Mammary epithelial cell (primary cell): ENCODE results near the gene NUFIP1.

Experiments
- CTCF ChIP-seq, 2 donors: IDR thresholded peaks in 1 of 2; conservative IDR thresholded peaks in 1 of 2; 2 replicates each; pipeline ENCODE4 v1.5.1; 2011 to 2012; ENCODE audit warnings: inconsistent platforms in 2 of 2, low read length in 2 of 2, mild to moderate bottlenecking in 2 of 2, control low read depth in 1 of 2, low read depth in 1 of 2; ENCODE audit not compliant: insufficient read depth in 1 of 2; ENCODE audit errors: extremely low read depth in 1 of 2
- EZH2 ChIP-seq: IDR thresholded peaks from 2 replicates; pipeline ENCODE4 v1.6.1; 2012; ENCODE audit warnings: low read length, inconsistent platforms, borderline replicate concordance

GRCh38 chr13:44934724-44935123, 54.5 kb downstream of the NUFIP1 start:
- TF ChIP-seq CTCF (conservative IDR thresholded peaks at IDR 0.05 in 1 of 2, IDR thresholded peaks at IDR 0.05 in 1 of 2; ENCODE audit: extremely low read depth in 1 of 2, insufficient read depth in 1 of 2, low read depth in 1 of 2, low read length in 2 of 2) = no peak
- no peak for TF ChIP-seq EZH2
